Measurements from ENCODE around the gene SFXN1. TPM values are rescaled to one million over a fixed set of nuclear protein-coding genes. Genes with fewer than 3 reads are reported as not detected.
"Not testable (repeated sequence)": the region's sequence is repeated elsewhere in the genome, so short reads cannot be mapped to it uniquely, and the experiment has no call there.

Gene SFXN1
- total RNA-seq, 1 experiment from 2014 or later, result 187 TPM

DNA sequence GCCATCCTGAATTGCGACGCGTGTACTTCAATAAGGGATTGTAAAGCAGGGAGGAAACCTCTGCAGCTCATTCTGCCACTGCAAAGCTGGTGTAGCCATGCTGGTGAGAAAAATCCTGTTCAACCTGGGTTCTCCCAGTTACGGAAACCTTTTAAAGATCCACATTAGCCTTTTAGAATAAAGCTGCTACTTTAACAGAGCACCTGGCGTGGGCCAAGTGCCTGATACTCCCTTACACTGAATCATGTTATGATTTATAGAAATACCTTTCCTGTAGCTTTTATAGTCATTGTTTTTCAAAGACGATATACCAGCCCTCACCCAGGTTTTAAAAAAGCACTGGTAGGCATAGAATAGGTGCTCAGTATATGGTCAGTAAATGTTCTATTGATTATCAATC lies 48.3 kb downstream of the SFXN1 start:
- Histone ChIP-seq H3K36me3 (peaks cover 73% of the 10 kb centered on the region), H3K27me3 (no peaks in the 10 kb centered on the region), H3K4me1 (peaks cover 6% of the 10 kb centered on the region; the same call in 1 of the 2 replicates), H3K4me3 (no peak overlapping the region), H3K9me3 (replicated peaks) (no peaks in the 10 kb centered on the region), H3K27ac (no peak overlapping the region)
- no peak for DNase-seq

DNA sequence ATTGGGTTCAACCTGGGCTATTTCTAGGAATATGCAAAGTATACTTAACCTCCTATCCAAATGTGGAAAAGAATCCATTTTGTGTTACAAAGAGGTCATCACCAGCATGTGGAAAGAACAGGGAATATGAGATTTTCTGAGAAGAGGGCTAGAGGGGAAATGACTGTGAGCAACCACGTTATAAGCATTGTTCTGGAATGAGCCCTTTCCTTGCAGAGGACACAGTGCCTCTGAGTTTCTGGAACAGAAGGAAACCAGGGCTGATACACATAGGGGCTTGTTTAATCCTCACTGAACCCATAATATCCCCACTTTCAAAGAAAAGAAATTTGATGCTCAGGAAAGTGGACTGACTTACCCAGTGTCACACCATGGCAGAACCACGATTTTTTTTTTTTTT lies 53.0 kb downstream of the SFXN1 start:
- Histone ChIP-seq H3K36me3 (peaks cover 33% of the 10 kb centered on the region), H3K4me1 (peaks cover 6% of the 10 kb centered on the region; the same call in 1 of the 2 replicates), H3K9me3 (replicated peaks) (no peaks in the 10 kb centered on the region), H3K27me3 (no peaks in the 10 kb centered on the region), H3K4me3 (no peak overlapping the region), H3K27ac (no peak overlapping the region)
- no peak for DNase-seq

DNA sequence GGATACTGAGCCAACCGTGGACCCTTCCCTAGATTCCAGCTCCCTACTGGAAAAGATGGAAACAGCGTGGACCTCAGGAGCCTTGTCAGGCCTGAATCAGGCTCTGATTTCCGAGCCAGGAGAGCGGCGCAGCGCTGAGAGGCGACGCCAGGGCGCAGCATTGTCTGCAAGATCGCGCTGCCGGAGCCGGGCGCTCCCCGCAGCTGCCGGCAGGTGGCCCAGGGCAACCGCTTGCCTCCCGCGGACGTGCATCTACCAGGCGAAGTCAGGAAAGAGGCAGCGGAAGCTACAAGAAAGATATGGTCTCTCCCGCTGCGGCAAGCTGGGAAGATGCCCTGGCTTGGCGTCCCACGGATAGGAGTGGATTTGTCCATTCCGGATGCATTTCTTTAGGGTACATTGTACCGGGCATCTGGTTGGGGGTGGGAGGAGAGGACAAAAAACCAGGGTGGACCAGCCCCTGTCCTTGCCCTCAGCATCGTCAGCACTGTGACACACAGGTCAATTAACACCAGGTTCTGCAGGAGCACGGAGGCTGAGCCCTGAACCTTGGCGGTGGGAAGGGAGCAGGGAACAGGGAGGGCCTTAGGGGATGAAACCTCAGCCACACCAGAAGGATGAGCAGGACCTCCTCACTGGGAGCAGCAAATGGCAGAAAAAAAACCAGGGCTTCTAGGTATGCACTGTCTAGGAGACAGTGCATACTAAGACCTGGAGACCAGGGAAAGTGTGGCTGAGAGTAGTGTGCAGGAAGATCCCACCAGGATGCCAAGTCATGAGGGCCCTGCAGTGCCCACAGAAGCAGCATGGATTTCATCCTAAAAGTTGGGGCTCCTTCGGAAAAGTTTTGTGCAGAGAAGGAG lies 55.9 kb downstream of the SFXN1 start:
- no peak overlapping the region for H3K4me3 ChIP-seq
- H3K9me3 ChIP-seq (replicated peaks), result no peaks in the 10 kb centered on the region
- peaks cover 8% of the 10 kb centered on the region; the same call in 1 of the 2 replicates for H3K36me3 ChIP-seq
- no peak overlapping the region for H3K27ac ChIP-seq
- H3K27me3 ChIP-seq, result no peaks in the 10 kb centered on the region
- H3K4me1 ChIP-seq, result peaks cover 6% of the 10 kb centered on the region; the same call in 1 of the 2 replicates
- peak; percentile 56 to 64 for DNase-seq

DNA sequence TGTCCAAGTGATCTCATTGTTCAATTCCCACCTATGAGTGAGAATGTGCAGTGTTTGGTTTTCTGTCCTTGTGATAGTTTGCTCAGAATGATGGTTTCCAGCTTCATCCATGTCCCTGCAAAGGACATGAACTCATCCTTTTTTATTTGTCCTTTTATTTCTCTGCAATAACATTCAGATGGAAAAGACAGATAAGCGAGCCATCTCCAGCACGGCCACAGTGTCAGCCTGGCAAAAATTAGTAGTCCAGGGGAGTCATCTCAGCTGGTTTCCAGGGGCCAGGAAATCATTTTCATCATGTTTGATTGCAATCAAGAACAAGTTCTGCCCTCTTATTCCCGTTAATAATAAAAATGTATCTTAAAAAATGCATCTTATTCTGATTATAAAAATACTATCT lies 57.0 kb downstream of the SFXN1 start:
- H3K27ac ChIP-seq; H3K4me1 ChIP-seq; DNase-seq; H3K27me3 ChIP-seq; H3K36me3 ChIP-seq; H3K9me3 ChIP-seq (replicated peaks); H3K4me3 ChIP-seq: not testable (repeated sequence)

DNA sequence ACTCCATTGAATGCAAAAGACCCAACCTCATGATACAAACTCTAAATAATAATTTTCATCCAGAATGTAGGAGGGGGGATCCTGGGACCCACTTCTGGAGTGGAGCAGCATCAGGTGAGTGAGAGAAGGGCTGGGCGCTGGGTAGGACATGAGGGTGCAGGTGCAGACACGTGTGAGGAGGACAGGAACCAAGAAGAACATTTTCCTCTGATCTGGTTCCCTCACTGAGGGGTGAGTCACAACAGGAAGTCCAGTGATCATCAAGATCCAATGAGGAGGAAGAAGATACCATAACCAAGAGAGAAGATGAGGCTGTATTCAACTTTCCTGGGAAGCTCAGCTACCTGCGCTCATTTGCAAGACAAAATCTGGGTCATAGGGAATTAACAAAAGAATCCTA lies 57.4 kb downstream of the SFXN1 start:
- Histone ChIP-seq H3K27me3 (no peaks in the 10 kb centered on the region), H3K36me3 (no peaks in the 10 kb centered on the region; the same call in 1 of the 2 replicates), H3K9me3 (replicated peaks) (no peaks in the 10 kb centered on the region), H3K4me3 (no peak overlapping the region), H3K4me1 (no peaks in the 10 kb centered on the region), H3K27ac (no peak overlapping the region)
- no peak for DNase-seq

DNA sequence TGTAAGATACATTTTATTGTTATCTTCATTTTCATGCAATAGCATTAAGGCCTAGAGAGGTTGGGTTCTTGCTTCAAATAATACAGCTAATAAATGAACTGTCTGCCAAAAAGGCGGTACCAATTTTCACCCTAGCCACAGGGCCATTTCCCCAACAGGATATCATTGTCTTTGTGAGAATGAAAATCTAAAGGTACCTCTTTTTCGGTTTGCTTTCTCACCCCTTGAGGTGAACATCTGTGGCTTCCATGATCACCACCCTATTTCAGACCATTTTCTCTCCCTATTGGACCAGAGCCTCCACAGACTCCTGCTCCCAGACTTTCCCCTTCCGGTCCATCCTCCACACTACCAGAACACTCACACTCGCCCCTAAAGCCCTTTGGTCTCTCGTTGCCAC lies 60.2 kb downstream of the SFXN1 start:
- H3K27me3 ChIP-seq, result no peaks in the 10 kb centered on the region
- no peaks in the 10 kb centered on the region for H3K36me3 ChIP-seq
- no peak overlapping the region for H3K27ac ChIP-seq
- DNase-seq, result no peak
- H3K4me1 ChIP-seq, result no peaks in the 10 kb centered on the region
- H3K9me3 ChIP-seq (replicated peaks), result no peaks in the 10 kb centered on the region
- H3K4me3 ChIP-seq, result no peak overlapping the region

DNA sequence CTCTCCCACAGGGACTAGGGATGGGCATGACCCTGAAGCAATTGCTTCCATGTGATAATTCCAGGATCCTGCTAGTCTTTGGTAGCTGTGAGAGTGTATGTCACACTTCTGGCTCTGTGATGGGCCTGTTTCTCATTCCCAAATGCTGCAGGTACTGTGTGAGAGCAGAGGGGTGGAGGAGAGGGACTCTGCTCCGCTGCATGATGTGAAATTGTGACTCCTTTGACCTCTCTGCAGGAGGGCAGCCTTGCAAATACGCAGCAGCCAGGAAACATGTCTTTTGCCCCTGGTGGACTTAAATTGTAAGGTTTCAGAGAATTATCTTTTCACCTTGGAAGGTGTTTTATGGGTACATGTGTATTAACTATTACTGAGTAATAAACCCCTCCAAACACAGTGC lies 61.6 kb downstream of the SFXN1 start:
- Histone ChIP-seq H3K9me3 (replicated peaks) (no peaks in the 10 kb centered on the region), H3K4me1 (no peaks in the 10 kb centered on the region)
- DNase-seq, result no peak

DNA sequence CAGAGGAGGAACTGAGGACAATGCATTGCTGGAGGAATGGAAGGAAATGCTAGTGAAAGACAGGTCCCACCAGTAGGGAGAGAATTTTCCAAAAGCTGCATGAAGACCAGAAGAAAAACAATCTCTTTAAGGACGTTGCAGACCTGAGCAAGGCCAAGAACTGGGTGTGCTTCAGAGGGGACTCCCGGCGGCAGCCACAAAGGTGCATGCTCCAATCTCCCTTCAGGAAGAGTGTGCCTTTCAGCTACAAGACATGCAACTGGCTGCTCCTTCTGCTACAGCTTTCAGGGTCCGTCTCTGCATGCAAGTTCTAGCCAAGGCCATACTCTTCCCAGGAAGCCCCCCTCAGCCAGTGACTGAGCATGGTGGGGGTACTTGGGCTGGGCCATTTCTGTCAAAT lies 62.9 kb downstream of the SFXN1 start:
- Histone ChIP-seq H3K27ac (no peak overlapping the region), H3K4me1 (no peaks in the 10 kb centered on the region), H3K9me3 (replicated peaks) (no peaks in the 10 kb centered on the region), H3K4me3 (no peak overlapping the region), H3K27me3 (no peaks in the 10 kb centered on the region), H3K36me3 (no peaks in the 10 kb centered on the region)
- DNase-seq, result no peak

More for the DNA sequence above, 61.6 kb downstream of the SFXN1 start:
- no peaks in the 10 kb centered on the region for H3K27me3 ChIP-seq
- H3K27ac ChIP-seq, result no peak overlapping the region
- H3K36me3 ChIP-seq, result no peaks in the 10 kb centered on the region
- H3K4me3 ChIP-seq, result no peak overlapping the region

DNA sequence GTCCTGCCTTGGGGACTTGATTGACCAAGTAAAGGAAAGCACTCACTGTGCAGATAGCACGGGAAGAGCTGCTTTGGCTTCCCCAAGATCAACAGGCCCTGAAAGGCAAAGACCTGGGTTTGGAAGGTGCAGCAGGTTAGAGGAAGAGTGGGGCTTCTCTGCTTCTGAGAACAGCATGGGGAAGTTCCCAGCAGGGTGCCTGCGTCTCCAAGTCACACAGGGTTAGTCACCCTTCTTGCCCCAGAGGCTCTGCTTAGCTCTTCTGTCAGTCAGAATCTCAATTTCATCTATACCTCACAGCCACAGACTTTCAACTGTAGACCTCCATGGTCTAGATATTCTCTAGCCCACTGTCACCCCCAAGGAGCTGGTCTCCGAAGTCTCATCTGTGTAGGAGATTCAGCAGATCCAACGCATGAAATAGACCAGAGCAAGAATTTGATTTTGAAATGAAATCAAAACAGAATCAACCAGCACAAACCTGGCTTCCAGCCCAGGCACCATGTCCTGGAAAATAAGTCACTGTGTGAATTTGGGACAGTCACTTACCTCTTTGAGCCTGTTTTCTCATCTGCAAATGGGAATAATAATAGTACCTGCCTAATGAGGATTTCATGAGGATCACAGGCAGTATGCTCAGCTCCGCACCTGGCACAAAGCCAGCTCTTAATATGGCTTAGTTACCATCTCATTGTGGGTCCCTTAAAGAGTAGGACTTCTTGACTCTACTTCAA lies 64.0 kb downstream of the SFXN1 start:
- H3K4me1 ChIP-seq, result no peaks in the 10 kb centered on the region
- DNase-seq, result no peak

DNA sequence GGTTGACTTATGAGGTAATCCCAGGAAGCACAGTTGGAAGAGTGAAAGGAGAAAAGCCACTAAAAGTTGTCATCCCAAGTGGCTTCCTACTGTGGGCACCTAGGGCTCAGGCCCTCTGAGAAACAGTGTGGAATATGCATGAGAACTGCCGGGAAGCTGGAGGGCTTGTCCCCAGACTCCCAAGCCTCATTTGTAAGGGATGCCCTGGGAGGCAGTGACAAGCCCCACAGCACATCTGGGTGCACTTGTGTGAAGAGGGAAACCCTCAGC lies 64.5 kb downstream of the SFXN1 start:
- DNase-seq, result no peak
- H3K27me3 ChIP-seq, result no peaks in the 10 kb centered on the region
- no peaks in the 10 kb centered on the region for H3K36me3 ChIP-seq
- no peak overlapping the region for H3K27ac ChIP-seq
- H3K9me3 ChIP-seq (replicated peaks), result no peaks in the 10 kb centered on the region
- H3K4me1 ChIP-seq, result no peaks in the 10 kb centered on the region
- H3K4me3 ChIP-seq, result no peak overlapping the region

More for the DNA sequence above, 64.0 kb downstream of the SFXN1 start:
- no peak overlapping the region for H3K4me3 ChIP-seq
- H3K27ac ChIP-seq, result no peak overlapping the region
- no peaks in the 10 kb centered on the region for H3K36me3 ChIP-seq
- H3K27me3 ChIP-seq, result no peaks in the 10 kb centered on the region
- H3K9me3 ChIP-seq (replicated peaks), result no peaks in the 10 kb centered on the region

DNA sequence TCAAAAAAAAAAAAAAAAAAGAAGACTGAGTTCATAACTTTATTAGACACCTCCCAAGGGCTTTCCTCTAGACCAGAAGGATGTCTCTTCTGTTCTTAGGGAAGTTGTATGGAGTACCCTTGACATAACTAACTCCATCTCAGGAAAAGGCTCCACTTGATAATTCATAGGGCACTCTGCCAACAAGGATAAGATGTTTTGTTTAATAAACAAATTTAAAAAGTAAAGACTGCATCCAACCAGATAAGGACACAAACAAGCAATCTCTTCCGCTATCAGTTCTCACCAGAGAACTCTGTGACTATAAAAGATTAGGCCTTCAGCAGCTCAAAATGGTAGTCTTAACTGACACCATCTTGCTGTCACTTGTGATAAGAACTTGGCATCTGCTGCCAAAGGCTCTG lies 65.8 kb downstream of the SFXN1 start:
- Histone ChIP-seq H3K4me3 (no peak overlapping the region), H3K36me3 (no peaks in the 10 kb centered on the region), H3K27ac (no peak overlapping the region), H3K9me3 (replicated peaks) (no peaks in the 10 kb centered on the region), H3K27me3 (no peaks in the 10 kb centered on the region), H3K4me1 (no peaks in the 10 kb centered on the region)
- no peak for DNase-seq

DNA sequence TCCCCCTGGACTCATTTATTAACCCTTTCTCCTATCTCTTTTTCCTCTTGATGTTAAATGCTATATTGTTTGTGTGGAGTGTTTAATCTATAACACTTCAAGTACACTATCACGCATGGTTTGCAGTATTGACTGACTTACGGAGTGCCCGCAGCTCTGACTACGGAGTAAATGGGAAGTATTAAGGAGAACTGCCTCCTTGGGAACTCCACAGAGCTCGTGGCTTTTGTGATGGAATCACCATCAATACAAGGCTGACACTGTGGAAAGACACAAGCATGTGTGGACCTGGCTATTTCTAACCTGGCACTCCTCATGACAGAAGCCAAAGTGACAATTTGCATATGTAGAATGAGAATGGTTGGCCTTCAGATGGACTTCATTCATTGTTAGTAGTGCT lies 66.2 kb downstream of the SFXN1 start:
- H3K9me3 ChIP-seq (replicated peaks), result no peaks in the 10 kb centered on the region
- no peak for DNase-seq
- H3K27ac ChIP-seq, result no peak overlapping the region
- no peaks in the 10 kb centered on the region for H3K4me1 ChIP-seq
- H3K36me3 ChIP-seq, result no peaks in the 10 kb centered on the region
- H3K4me3 ChIP-seq, result no peak overlapping the region
- H3K27me3 ChIP-seq, result no peaks in the 10 kb centered on the region

DNA sequence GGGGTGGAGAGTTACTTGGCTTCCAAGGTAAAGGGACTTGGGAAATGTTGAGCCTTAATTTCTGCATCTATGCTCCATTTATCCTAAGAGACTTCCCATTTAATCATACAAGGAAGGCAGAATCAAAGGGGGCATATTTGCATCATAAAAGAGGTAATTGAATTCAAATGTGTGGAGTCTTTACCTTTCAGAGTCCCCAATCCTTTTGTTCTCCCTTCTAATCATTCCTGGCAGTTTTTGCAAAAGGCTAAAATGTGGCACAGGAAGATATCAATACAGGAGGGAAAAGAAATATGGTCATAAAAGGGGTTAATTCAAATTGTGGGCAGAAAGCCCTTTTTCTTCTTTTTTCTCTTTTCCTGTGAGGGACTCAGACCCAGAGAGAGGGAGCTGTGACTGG lies 69.5 kb downstream of the SFXN1 start:
- Histone ChIP-seq H3K27me3 (no peaks in the 10 kb centered on the region), H3K27ac (no peak overlapping the region), H3K9me3 (replicated peaks) (no peaks in the 10 kb centered on the region), H3K4me3 (no peak overlapping the region), H3K36me3 (no peaks in the 10 kb centered on the region), H3K4me1 (no peaks in the 10 kb centered on the region)
- DNase-seq, result no peak

DNA sequence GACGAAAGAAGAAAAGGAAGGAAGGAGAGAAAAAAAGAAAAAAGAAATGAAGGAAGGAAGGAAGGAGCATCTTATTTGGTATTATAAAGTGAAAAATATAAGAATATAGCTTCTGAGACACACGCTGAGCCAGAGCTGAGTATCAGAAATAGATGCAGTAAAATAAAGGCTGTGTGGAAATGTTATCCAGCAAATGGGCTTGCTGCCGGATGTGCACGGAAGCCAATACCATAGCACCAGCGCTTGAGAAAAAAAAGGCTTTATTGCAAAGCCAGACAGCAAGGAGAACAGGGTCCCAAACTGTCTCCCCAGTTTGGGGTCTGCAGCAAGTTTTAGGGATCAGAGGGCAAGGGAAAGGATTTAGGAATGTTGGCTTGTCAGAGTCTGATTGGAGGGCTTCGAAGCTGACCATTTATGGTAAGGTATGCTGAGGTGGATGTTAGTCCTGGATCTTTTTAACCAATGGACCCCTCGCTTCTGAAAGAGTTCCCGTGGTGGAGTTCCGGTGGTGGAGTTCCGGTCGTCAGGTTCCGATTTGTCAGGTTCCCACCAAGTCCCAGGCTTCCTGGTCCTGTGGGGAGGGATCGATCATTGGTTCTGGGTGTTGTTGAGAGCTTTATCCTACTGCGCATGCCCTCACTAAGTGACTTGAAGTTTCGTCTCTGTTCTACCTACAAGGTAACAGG lies 70.4 kb downstream of the SFXN1 start:
- H3K27ac ChIP-seq, result no peak overlapping the region
- DNase-seq, result no peak
- H3K36me3 ChIP-seq, result no peaks in the 10 kb centered on the region
- no peaks in the 10 kb centered on the region for H3K9me3 ChIP-seq (replicated peaks)
- no peaks in the 10 kb centered on the region for H3K27me3 ChIP-seq
- H3K4me3 ChIP-seq, result no peak overlapping the region
- H3K4me1 ChIP-seq, result no peaks in the 10 kb centered on the region

All from SJCRH30 (cell line).